Keratinocyte (primary cell): ENCODE data around the gene MAT1A. TPM values are rescaled to one million over a fixed set of nuclear protein-coding genes. Genes with fewer than 3 reads are reported as not detected.

Experiments
- DNase-seq: peaks from one replicate; pipeline ENCODE4 v3.0.0-alpha.2; 2011; ENCODE audit warnings: low read depth, missing footprints, low spot score
- FAIRE-seq: peaks from 2 replicates; lab custom pipeline; 2011; peaks lifted over from hg19 to GRCh38; lab: Jason Lieb, UNC
- H2AFZ ChIP-seq: 2 replicates; pipeline ENCODE4 v1.6.0; 2012; ENCODE audit warnings: low read length, control low read depth, inconsistent platforms; ENCODE audit not compliant: control insufficient read depth
- H3K27ac ChIP-seq: 2 replicates; pipeline ENCODE4 v1.5.1; 2011; ENCODE audit warnings: low read length; ENCODE audit not compliant: control insufficient read depth, insufficient read depth
- H3K27me3 ChIP-seq: 3 replicates; pipeline ENCODE4 v1.6.0; 2011; ENCODE audit warnings: low read length; ENCODE audit not compliant: control insufficient read depth, insufficient read depth; ENCODE audit errors: extremely low read depth
- H3K36me3 ChIP-seq, 2 experiments: 2 replicates in 1 of 2; 3 replicates in 1 of 2; pipeline ENCODE4 v1.5.1; 2011; ENCODE audit warnings: low read length in 2 of 2, mild to moderate bottlenecking in 1 of 2; ENCODE audit not compliant: control insufficient read depth in 2 of 2, insufficient read depth in 2 of 2; ENCODE audit errors: extremely low read depth in 1 of 2
- H3K4me1 ChIP-seq: 3 replicates; pipeline ENCODE4 v1.5.1; 2011; ENCODE audit warnings: low read length; ENCODE audit not compliant: control insufficient read depth, insufficient read depth; ENCODE audit errors: extremely low read depth
- H3K4me2 ChIP-seq: 3 replicates; pipeline ENCODE4 v1.6.0; 2011; ENCODE audit warnings: low read depth, low read length; ENCODE audit not compliant: control insufficient read depth, insufficient read depth; ENCODE audit errors: extremely low read depth
- H3K4me3 ChIP-seq, 3 experiments: fragments of 200-600 bp in 1 of 3; sonication (generic) in 1 of 3; 2 replicates in 2 of 3; 3 replicates in 1 of 3; pipeline ENCODE4 v1.5.1; 2011 to 2016; ENCODE audit warnings: low read length in 3 of 3, mild to moderate bottlenecking in 3 of 3, control low read depth in 2 of 3, inconsistent platforms in 1 of 3, low read depth in 1 of 3, mixed read lengths in 1 of 3, mixed run types in 1 of 3, moderate library complexity in 1 of 3; ENCODE audit not compliant: control insufficient read depth in 2 of 3, insufficient read depth in 2 of 3; ENCODE audit errors: extremely low read depth in 1 of 3
- H3K79me2 ChIP-seq: 2 replicates; pipeline ENCODE4 v1.6.0; 2012; ENCODE audit warnings: low read length; ENCODE audit not compliant: control insufficient read depth, insufficient read depth
- H3K9ac ChIP-seq: 3 replicates; pipeline ENCODE4 v1.6.0; 2011; ENCODE audit warnings: low read length; ENCODE audit not compliant: control insufficient read depth, insufficient read depth; ENCODE audit errors: extremely low read depth
- H3K9me1 ChIP-seq: 3 replicates; pipeline ENCODE4 v1.6.0; 2011; ENCODE audit warnings: low read length; ENCODE audit not compliant: control insufficient read depth, insufficient read depth; ENCODE audit errors: extremely low read depth
- H3K9me3 ChIP-seq: 2 replicates; pipeline ENCODE4 v1.5.1; 2012; ENCODE audit warnings: low read depth, low read length; ENCODE audit not compliant: control insufficient read depth
- H4K20me1 ChIP-seq: 3 replicates; pipeline ENCODE4 v1.6.0; 2011; ENCODE audit warnings: low read length; ENCODE audit not compliant: control insufficient read depth, insufficient read depth; ENCODE audit errors: extremely low read depth
- EZH2 ChIP-seq: IDR thresholded peaks from one replicate; pipeline ENCODE4 v1.6.1; 2012; ENCODE audit warnings: inconsistent platforms, mild to moderate bottlenecking, low read length, moderate library complexity
- dilution Hi-C: fragments of 300-500 bp; cut with MboI; formaldehyde crosslinking; loops from one replicate; pipeline ENCODE4 v1.7.0; 2020; ENCODE audit warnings: low sequenced_read_pairs; ENCODE audit not compliant: extremely low pct_ligation_motif_present
- polyA plus RNA-seq, 5 experiments: library from polyadenylated mRNA; depleted of rRNA in 3 of 5; stranded (reverse) in 3 of 5; stranded (forward) in 1 of 5; unstranded in 1 of 5; fragments of >200 nt; gene quantifications; 1 replicate in 1 of 5; 2 replicates in 3 of 5; 3 replicates in 1 of 5; pipeline versions ENCODE4 v1.2.1 to v1.2.3, GENCODE V29; 2011 to 2012; ENCODE audit warnings: missing spikeins in 2 of 5, low read depth in 1 of 5, low replicate concordance in 1 of 5
- TF ChIP-seq, protein P1 (sequence below), 3 experiments: IDR thresholded peaks in 1 of 3; conservative IDR thresholded peaks in 1 of 3; optimal IDR thresholded peaks in 1 of 3; 2 replicates in 2 of 3; 3 replicates in 1 of 3; pipeline versions ENCODE3 to v1.5.1; 2011; ENCODE audit warnings: low read length in 3 of 3, mild to moderate bottlenecking in 3 of 3, moderate library complexity in 2 of 3, control low read depth in 1 of 3, inconsistent platforms in 1 of 3; ENCODE audit not compliant: insufficient read depth in 2 of 3; ENCODE audit errors: extremely low read depth in 1 of 3

MAT1A gene
- polyA plus RNA-seq, 1 donor (not counting 4 experiments of a cell fraction or from before 2014, with no cell fraction given) = 0.37 TPM

DNA sequence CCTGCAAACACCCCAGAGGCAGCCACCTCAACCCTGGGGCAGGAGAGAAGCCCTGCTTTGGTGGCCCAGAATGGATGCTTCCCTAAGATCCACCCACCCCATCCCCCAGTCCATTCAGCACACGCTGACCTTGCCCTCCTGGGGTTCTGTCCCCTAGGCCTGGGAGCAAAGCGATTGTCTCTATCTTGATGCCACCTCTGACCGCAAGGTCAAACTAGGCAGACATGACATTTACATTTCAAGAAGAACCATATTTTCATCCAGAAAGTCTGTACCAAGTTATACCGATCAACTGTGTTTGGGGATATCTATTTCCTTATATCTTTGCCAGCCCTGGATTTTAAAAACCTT is 23.0 kb downstream of the MAT1A start:
- Histone ChIP-seq H3K9me3 (no peaks in the 10 kb centered on the region), H3K4me3 (no peak overlapping the region), H3K36me3 (no peaks in the 10 kb centered on the region), H2AFZ (no peak overlapping the region), H3K9ac (no peak overlapping the region), H3K9me1 (no peaks in the 10 kb centered on the region), H3K4me2 (no peak overlapping the region), H3K27me3 (peaks cover 8% of the 10 kb centered on the region), H3K79me2 (no peaks in the 10 kb centered on the region), H3K27ac (no peak overlapping the region), H3K4me1 (no peaks in the 10 kb centered on the region), H4K20me1 (no peaks in the 10 kb centered on the region)
- no peak for DNase-seq
- dilution Hi-C loops = loop anchor here (25.0 kb wide), 1 partner anchor 96 kb away; the partner anchor contains the start of genes DYDC1 and DYDC2
- TF ChIP-seq, protein P1, sequence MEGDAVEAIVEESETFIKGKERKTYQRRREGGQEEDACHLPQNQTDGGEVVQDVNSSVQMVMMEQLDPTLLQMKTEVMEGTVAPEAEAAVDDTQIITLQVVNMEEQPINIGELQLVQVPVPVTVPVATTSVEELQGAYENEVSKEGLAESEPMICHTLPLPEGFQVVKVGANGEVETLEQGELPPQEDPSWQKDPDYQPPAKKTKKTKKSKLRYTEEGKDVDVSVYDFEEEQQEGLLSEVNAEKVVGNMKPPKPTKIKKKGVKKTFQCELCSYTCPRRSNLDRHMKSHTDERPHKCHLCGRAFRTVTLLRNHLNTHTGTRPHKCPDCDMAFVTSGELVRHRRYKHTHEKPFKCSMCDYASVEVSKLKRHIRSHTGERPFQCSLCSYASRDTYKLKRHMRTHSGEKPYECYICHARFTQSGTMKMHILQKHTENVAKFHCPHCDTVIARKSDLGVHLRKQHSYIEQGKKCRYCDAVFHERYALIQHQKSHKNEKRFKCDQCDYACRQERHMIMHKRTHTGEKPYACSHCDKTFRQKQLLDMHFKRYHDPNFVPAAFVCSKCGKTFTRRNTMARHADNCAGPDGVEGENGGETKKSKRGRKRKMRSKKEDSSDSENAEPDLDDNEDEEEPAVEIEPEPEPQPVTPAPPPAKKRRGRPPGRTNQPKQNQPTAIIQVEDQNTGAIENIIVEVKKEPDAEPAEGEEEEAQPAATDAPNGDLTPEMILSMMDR (optimal IDR thresholded peaks at IDR 0.05 in 1 of 3, IDR thresholded peaks at IDR 0.05 in 1 of 3, conservative IDR thresholded peaks at IDR 0.05 in 1 of 3; ENCODE audit: extremely low read depth in 1 of 3, insufficient read depth in 2 of 3, low read length in 3 of 3) = no peak
- TF ChIP-seq EZH2 = no peak
- FAIRE-seq = no peak

DNA sequence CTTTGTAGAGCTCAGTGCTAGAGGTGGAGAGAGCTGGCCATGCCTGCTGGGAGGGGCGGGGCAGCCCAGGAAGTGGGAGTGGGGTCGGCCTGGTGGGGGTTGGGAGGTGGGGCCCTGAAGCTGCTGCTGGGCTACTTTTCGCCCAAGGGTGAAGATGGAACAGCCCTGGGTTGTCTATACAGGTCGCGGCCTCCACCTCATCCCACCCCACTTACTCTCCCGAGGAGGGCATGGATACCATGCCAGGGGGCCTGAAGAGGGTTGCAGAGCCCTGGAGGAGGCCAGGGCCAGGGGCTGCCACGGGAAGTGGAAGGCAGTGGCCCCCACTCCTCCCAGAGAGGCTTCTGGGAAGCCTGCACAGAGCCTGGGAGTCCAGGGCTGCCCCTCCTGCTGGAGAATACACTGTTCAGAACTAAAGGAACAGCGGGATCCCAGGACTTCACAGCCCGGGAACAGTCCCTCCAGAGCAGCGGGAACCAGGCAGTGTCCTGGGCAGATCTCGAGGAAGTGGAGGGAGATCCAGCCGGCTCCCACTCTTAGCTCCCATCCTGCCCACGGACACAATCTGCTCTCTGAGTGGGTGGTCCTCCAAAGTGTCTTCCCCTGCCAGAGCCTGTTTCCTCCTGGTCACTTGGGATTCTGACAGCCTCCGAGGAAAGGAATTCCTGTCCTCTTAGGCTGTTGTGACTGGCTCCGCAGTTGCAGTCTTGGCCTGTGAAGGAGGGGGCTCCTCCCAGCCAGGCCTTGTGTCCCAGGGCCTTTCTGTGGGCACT is 23.5 kb downstream of the MAT1A start:
- TF ChIP-seq EZH2 = no peak
- Histone ChIP-seq H3K27me3 (peaks cover 2% of the 10 kb centered on the region), H3K4me2 (no peak overlapping the region), H2AFZ (no peak overlapping the region), H3K9me3 (no peaks in the 10 kb centered on the region), H4K20me1 (no peaks in the 10 kb centered on the region), H3K79me2 (no peaks in the 10 kb centered on the region), H3K4me1 (no peaks in the 10 kb centered on the region), H3K9me1 (no peaks in the 10 kb centered on the region), H3K9ac (no peak overlapping the region), H3K36me3 (no peaks in the 10 kb centered on the region), H3K4me3 (no peak overlapping the region), H3K27ac (no peak overlapping the region)
- dilution Hi-C loops = loop anchor here (25.0 kb wide), 1 partner anchor 96 kb away; the partner anchor contains the start of genes DYDC1 and DYDC2
- FAIRE-seq = no peak
- DNase-seq = no peak
